GM13977 (cell line): ENCODE data around the gene SLIT3.

ENCODE experiments used
- DNase-seq: peaks from one replicate; pipeline ENCODE4 v3.0.0; 2012; ENCODE audit warnings: low spot score
- in situ Hi-C: fragments of 300-500 bp; cut with MboI; formaldehyde crosslinking; loops from one replicate; pipeline ENCODE4 v1.12.0; 2022; ENCODE audit warnings: low sequenced_read_pairs, low pct_unique_long_range_greater_than_20kb, mixed read lengths, inconsistent platforms; ENCODE audit not compliant: unreplicated experiment
- TF ChIP-seq, protein P1 (sequence below): IDR thresholded peaks from 2 replicates; pipeline ENCODE4 v1.5.1; 2012; ENCODE audit warnings: mild to moderate bottlenecking, control low read depth; ENCODE audit not compliant: insufficient read depth; ENCODE audit errors: extremely low read depth, missing control alignments

The SLIT3 gene

GRCh38 chr5:168951356-168951755 is 349.6 kb downstream of the SLIT3 start:
- in situ Hi-C loops, result no loop called here
- no peak for DNase-seq
- TF ChIP-seq, protein P1, sequence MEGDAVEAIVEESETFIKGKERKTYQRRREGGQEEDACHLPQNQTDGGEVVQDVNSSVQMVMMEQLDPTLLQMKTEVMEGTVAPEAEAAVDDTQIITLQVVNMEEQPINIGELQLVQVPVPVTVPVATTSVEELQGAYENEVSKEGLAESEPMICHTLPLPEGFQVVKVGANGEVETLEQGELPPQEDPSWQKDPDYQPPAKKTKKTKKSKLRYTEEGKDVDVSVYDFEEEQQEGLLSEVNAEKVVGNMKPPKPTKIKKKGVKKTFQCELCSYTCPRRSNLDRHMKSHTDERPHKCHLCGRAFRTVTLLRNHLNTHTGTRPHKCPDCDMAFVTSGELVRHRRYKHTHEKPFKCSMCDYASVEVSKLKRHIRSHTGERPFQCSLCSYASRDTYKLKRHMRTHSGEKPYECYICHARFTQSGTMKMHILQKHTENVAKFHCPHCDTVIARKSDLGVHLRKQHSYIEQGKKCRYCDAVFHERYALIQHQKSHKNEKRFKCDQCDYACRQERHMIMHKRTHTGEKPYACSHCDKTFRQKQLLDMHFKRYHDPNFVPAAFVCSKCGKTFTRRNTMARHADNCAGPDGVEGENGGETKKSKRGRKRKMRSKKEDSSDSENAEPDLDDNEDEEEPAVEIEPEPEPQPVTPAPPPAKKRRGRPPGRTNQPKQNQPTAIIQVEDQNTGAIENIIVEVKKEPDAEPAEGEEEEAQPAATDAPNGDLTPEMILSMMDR, result no peak

DNA sequence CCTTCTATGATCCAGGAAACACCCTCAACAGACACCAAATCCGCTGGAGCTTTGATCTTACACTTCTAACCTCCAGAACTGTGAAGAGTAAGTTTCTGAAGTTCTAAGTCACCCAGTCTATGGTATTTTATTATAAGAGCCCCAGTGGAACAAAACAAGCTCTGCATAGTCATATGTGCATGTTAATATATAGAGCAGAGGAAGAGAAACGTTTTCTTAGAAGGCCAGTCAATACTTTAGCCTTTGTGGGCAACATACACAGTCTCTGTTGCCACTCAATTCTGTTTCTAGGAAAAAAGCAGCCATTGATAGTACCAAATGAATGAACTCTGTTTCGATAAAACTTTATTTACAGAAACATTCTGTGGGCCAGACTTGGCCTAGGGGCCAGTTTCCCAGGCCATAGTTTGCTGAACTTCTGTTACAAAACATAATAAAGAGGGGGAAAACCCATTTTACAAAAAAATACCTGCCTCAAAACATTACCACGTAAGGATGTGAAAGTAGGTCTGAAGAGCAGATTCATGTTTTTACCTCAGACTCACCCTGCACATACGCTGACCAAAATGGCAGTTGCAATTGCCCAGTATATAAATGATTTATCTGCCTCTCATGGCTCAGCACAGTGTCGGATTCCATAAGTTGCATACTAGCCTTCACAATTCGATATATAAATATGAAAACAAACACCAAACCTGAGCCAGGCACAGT is 350.5 kb downstream of the SLIT3 start:
- in situ Hi-C loops, result no loop called here
- TF ChIP-seq, protein P1, result no peak
- peak; percentile 21 for DNase-seq

- in situ Hi-C loops, result no loop called here
- no peak for DNase-seq
Measured at GRCh38 chr5:168948746-168949145, 352.2 kb downstream of the SLIT3 start.

DNA sequence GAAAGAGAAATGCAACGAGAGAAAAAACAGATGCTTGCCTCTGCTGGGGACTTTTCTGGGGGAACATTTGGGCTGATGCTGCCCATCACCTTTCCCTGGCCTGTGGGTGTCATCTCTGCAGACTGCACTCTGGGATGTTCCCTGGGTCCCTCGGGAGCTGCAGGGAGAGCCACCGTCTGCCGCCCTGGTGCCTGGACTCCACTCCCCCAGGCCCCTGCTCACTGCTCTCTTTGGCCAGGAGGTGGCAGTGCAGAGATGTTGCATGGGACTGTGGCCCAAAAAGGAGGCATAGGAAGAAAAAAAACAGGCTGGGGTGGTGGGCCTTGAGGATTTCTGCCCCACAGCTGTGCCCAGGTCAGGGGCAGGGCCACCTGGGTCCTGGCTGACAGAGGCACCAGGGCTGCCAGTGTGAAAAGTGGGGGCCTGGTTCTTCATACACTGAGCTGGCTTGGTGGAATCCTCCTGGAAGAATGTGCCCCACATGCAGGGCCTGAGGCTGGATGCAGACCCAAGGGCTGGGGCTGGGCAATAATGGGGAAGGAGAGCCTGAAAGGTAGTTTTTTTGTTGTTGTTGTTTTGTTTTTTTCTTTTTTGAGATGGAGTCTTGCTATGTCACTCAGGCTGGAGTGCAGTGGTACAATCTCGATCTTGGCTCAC is 353.6 kb downstream of the SLIT3 start:
- in situ Hi-C loops, result no loop called here
- DNase-seq, result peak; percentile 64

More at GRCh38 chr5:168948746-168949145, 352.2 kb downstream of the SLIT3 start:
- TF ChIP-seq, protein P1, result no peak

GRCh38 chr5:168946363-168946762 is 354.6 kb downstream of the SLIT3 start:
- TF ChIP-seq, protein P1, result peak; percentile 22
- no peak for DNase-seq
- in situ Hi-C loops, result no loop called here

More for the DNA sequence above, 353.6 kb downstream of the SLIT3 start:
- TF ChIP-seq, protein P1, result peak; percentile 85

- TF ChIP-seq, protein P1, result no peak
- no peak for DNase-seq
- in situ Hi-C loops, result no loop called here
Measured at GRCh38 chr5:168944004-168944403, 356.9 kb downstream of the SLIT3 start.
